ENCODE measurements around the gene S100A10.

Gene S100A10

DNA sequence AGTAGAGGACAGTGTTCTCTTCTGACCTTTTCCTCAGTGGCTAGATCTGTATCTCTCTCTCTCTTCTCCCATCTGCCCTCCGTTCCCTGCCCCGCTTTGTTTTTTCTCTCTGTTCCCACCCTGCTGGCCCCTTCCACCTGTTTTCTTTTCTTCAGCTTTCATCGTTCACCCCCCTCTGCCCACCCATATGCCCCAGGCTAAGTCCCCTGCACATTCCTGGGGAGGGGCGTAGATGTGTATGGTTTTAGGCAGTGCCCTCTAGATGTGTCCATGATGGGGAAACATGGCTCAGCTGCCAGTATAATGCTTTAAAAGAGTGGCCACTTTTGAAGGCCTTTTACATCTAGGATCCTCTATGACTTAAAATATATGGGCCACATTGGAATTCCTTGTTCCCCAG, 29.6 kb upstream of the S100A10 start:
- Histone ChIP-seq H3K4me3 (ENCODE audit: insufficient read length, low read depth) (no peak overlapping the region), H3K27me3 (ENCODE audit: insufficient read depth, insufficient read length) (no peaks in the 10 kb centered on the region), H3K9ac (ENCODE audit: insufficient read length, low read depth) (no peak overlapping the region), H3K4me1 (ENCODE audit: insufficient read depth, insufficient read length) (peaks cover 2% of the 10 kb centered on the region), H3K36me3 (ENCODE audit: insufficient read depth, insufficient read length, low read length) (no peaks in the 10 kb centered on the region), H3K9me3 (ENCODE audit: insufficient read depth, low read length) (no peaks in the 10 kb centered on the region)
- no peak for TF ChIP-seq SUZ12 (IDR thresholded peaks at IDR 0.05; ENCODE audit: extremely low read depth, insufficient read depth, insufficient read length)
- TF ChIP-seq YY1 (IDR thresholded peaks at IDR 0.05; ENCODE audit: insufficient read depth, insufficient read length) = no peak
- no peak for TF ChIP-seq ZNF274 (IDR thresholded peaks at IDR 0.05; ENCODE audit: low read depth, low read length)
- DNase-seq (ENCODE audit: low read depth, low spot score) = no peak

- Histone ChIP-seq H3K4me3 (ENCODE audit: insufficient read length, low read depth) (no peak overlapping the region), H3K4me1 (ENCODE audit: insufficient read depth, insufficient read length) (peaks cover 2% of the 10 kb centered on the region), H3K9me3 (ENCODE audit: insufficient read depth, low read length) (no peaks in the 10 kb centered on the region), H3K27me3 (ENCODE audit: insufficient read depth, insufficient read length) (no peaks in the 10 kb centered on the region), H3K36me3 (ENCODE audit: insufficient read depth, insufficient read length, low read length) (no peaks in the 10 kb centered on the region), H3K9ac (ENCODE audit: insufficient read length, low read depth) (no peak overlapping the region)
- no peak for DNase-seq (ENCODE audit: low read depth, low spot score)
- no peak for TF ChIP-seq YY1 (IDR thresholded peaks at IDR 0.05; ENCODE audit: insufficient read depth, insufficient read length)
- TF ChIP-seq ZNF274 (IDR thresholded peaks at IDR 0.05; ENCODE audit: low read depth, low read length) = no peak
These were observed 28.8 kb upstream of the S100A10 start for GRCh38 chr1:152022474-152022873.

DNA sequence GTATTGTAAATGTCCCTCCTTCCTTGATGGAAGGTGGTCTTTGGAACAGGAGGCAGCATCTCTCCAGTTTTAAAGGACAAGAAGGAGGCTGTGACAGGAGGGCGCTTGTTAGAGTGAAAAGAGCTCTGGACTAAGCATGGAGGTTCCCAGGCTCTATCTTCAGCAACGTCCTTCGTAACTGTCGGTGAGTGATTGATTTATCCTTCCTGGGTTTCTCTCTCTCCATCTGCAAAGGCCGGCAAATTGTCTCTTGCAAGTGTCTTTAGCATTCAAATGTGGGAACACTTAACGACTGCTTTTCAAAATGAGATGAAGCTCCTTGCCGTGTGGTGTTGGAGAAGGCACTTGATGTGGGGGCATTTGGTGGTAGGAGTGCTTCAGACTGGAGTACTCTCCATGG, 27.9 kb upstream of the S100A10 start:
- H3K9me3 ChIP-seq (ENCODE audit: insufficient read depth, low read length) = no peaks in the 10 kb centered on the region
- no peak for DNase-seq (ENCODE audit: low read depth, low spot score)
- peaks cover 2% of the 10 kb centered on the region for H3K4me1 ChIP-seq (ENCODE audit: insufficient read depth, insufficient read length)
- TF ChIP-seq ZNF274 (IDR thresholded peaks at IDR 0.05; ENCODE audit: low read depth, low read length) = no peak
- no peak for TF ChIP-seq SUZ12 (IDR thresholded peaks at IDR 0.05; ENCODE audit: extremely low read depth, insufficient read depth, insufficient read length)
- no peak for TF ChIP-seq YY1 (IDR thresholded peaks at IDR 0.05; ENCODE audit: insufficient read depth, insufficient read length)
- no peak overlapping the region for H3K9ac ChIP-seq (ENCODE audit: insufficient read length, low read depth)
- H3K4me3 ChIP-seq (ENCODE audit: insufficient read length, low read depth) = no peak overlapping the region
- no peaks in the 10 kb centered on the region for H3K27me3 ChIP-seq (ENCODE audit: insufficient read depth, insufficient read length)
- H3K36me3 ChIP-seq (ENCODE audit: insufficient read depth, insufficient read length, low read length) = no peaks in the 10 kb centered on the region

DNA sequence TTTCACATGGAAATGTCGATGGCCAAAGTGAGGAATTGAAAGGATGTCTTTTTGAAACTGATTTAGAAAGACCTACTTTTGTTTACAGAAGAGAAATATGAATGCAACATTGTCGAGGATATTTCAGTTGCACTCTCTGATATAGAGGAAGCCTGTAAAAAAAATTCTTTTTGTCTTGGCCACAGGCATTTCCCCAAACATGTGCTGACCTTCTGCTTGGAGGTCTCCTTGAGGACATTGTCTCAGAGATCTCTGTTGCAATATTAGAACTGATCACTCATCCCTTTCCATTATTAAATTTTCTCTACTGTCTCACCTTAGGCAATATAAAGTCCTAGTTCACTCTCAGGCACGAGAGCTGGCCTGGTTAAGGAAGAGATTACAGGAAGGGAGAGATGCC, 27.2 kb upstream of the S100A10 start:
- Histone ChIP-seq H3K36me3 (ENCODE audit: insufficient read depth, insufficient read length, low read length) (no peaks in the 10 kb centered on the region), H3K27me3 (ENCODE audit: insufficient read depth, insufficient read length) (no peaks in the 10 kb centered on the region), H3K9me3 (ENCODE audit: insufficient read depth, low read length) (no peaks in the 10 kb centered on the region), H3K4me3 (ENCODE audit: insufficient read length, low read depth) (no peak overlapping the region), H3K4me1 (ENCODE audit: insufficient read depth, insufficient read length) (peaks cover 2% of the 10 kb centered on the region), H3K9ac (ENCODE audit: insufficient read length, low read depth) (no peak overlapping the region)
- no peak for DNase-seq (ENCODE audit: low read depth, low spot score)
- TF ChIP-seq SUZ12 (IDR thresholded peaks at IDR 0.05; ENCODE audit: extremely low read depth, insufficient read depth, insufficient read length) (no peak), ZNF274 (IDR thresholded peaks at IDR 0.05; ENCODE audit: low read depth, low read length) (no peak), YY1 (IDR thresholded peaks at IDR 0.05; ENCODE audit: insufficient read depth, insufficient read length) (no peak)

- no peak overlapping the region for H3K4me3 ChIP-seq (ENCODE audit: insufficient read length, low read depth)
- H3K9me3 ChIP-seq (ENCODE audit: insufficient read depth, low read length) = no peaks in the 10 kb centered on the region
- DNase-seq (ENCODE audit: low read depth, low spot score) = no peak
- TF ChIP-seq ZNF274 (IDR thresholded peaks at IDR 0.05; ENCODE audit: low read depth, low read length) (no peak), SUZ12 (IDR thresholded peaks at IDR 0.05; ENCODE audit: extremely low read depth, insufficient read depth, insufficient read length) (no peak)
- H3K36me3 ChIP-seq (ENCODE audit: insufficient read depth, insufficient read length, low read length) = no peaks in the 10 kb centered on the region
- H3K4me1 ChIP-seq (ENCODE audit: insufficient read depth, insufficient read length) = peaks cover under 1% of the 10 kb centered on the region
- no peaks in the 10 kb centered on the region for H3K27me3 ChIP-seq (ENCODE audit: insufficient read depth, insufficient read length)
- H3K9ac ChIP-seq (ENCODE audit: insufficient read length, low read depth) = no peak overlapping the region
These were observed 24.9 kb upstream of the S100A10 start for GRCh38 chr1:152018537-152018936.

GRCh38 chr1:152015766-152016165, 22.1 kb upstream of the S100A10 start:
- TF ChIP-seq ZNF274 (IDR thresholded peaks at IDR 0.05; ENCODE audit: low read depth, low read length) = no peak
- TF ChIP-seq YY1 (IDR thresholded peaks at IDR 0.05; ENCODE audit: insufficient read depth, insufficient read length) = no peak
- no peak for TF ChIP-seq SUZ12 (IDR thresholded peaks at IDR 0.05; ENCODE audit: extremely low read depth, insufficient read depth, insufficient read length)
- H3K9ac ChIP-seq (ENCODE audit: insufficient read length, low read depth) = no peak overlapping the region
- DNase-seq (ENCODE audit: low read depth, low spot score) = no peak
- H3K27me3 ChIP-seq (ENCODE audit: insufficient read depth, insufficient read length) = no peaks in the 10 kb centered on the region
- H3K36me3 ChIP-seq (ENCODE audit: insufficient read depth, insufficient read length, low read length) = no peaks in the 10 kb centered on the region
- H3K9me3 ChIP-seq (ENCODE audit: insufficient read depth, low read length) = no peaks in the 10 kb centered on the region
- H3K4me3 ChIP-seq (ENCODE audit: insufficient read length, low read depth) = no peak overlapping the region
- no peaks in the 10 kb centered on the region for H3K4me1 ChIP-seq (ENCODE audit: insufficient read depth, insufficient read length)

DNA sequence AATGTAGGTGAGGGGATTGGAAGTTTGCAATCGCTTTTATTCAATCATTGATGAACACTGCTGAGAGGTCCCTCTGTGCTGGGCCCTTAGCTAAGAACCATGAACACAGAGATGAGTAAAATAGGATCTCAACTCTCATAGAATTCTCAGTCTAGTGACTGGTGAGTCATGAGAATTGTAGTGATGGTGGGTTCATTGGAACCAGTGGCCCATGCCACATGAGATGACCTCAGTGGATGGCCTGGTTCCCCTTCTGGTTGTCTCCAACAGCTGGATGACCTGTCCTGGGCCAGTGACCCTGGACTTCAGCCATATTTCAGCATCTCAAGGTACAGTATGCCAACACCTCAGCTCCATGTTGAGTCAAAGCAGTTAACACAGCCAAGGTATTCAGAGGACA, 21.3 kb upstream of the S100A10 start:
- DNase-seq (ENCODE audit: low read depth, low spot score) = no peak
- H3K36me3 ChIP-seq (ENCODE audit: insufficient read depth, insufficient read length, low read length) = no peaks in the 10 kb centered on the region
- H3K27me3 ChIP-seq (ENCODE audit: insufficient read depth, insufficient read length) = no peaks in the 10 kb centered on the region
- no peak for TF ChIP-seq ZNF274 (IDR thresholded peaks at IDR 0.05; ENCODE audit: low read depth, low read length)
- TF ChIP-seq YY1 (IDR thresholded peaks at IDR 0.05; ENCODE audit: insufficient read depth, insufficient read length) = no peak
- no peak for TF ChIP-seq SUZ12 (IDR thresholded peaks at IDR 0.05; ENCODE audit: extremely low read depth, insufficient read depth, insufficient read length)
- no peak overlapping the region for H3K4me3 ChIP-seq (ENCODE audit: insufficient read length, low read depth)
- H3K9me3 ChIP-seq (ENCODE audit: insufficient read depth, low read length) = no peaks in the 10 kb centered on the region
- H3K4me1 ChIP-seq (ENCODE audit: insufficient read depth, insufficient read length) = no peaks in the 10 kb centered on the region
- H3K9ac ChIP-seq (ENCODE audit: insufficient read length, low read depth) = no peak overlapping the region

Data from NT2/D1 (cell line).